Measurements from ENCODE around the gene CADPS2.

Gene CADPS2

DNA sequence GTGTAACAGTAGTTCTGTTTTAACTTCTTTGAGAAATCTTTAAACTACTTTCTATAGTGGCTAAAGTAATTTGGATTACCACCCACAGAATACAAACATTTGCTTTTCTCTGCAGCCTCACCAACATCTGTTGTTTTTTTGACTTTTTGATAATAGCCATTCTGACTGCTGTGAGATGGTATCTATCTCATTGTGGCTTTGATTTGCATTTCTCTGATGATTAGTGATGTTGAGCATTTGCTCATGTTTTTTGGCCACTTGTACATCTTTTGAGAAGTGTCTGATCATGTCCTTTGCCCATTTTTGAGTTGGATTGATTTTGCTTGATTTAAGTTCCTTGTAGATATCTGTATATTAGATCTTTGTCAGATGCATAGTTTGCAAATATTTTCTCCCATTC is 254.0 kb downstream of the CADPS2 start:
- ATAC-seq, result no peak
- TF ChIP-seq BACH2 (CRISPR knock-in tag; IDR thresholded peaks at IDR 0.05; ENCODE audit: borderline replicate concordance) (no peak), OSR1 (CRISPR knock-in tag; IDR thresholded peaks at IDR 0.05) (no peak), ISL1 (CRISPR knock-in tag; IDR thresholded peaks at IDR 0.05) (no peak), ZNF565 (CRISPR knock-in tag; conservative IDR thresholded peaks at IDR 0.05; ENCODE audit: low read depth) (no peak), ESRRG (CRISPR knock-in tag; IDR thresholded peaks at IDR 0.05) (no peak), SNAI2 (CRISPR knock-in tag; IDR thresholded peaks at IDR 0.05) (no peak), ZNF70 (CRISPR knock-in tag; IDR thresholded peaks at IDR 0.05) (no peak), TOX (CRISPR knock-in tag; IDR thresholded peaks at IDR 0.05; ENCODE audit: borderline replicate concordance) (no peak), RARB (CRISPR knock-in tag; IDR thresholded peaks at IDR 0.05) (no peak), ARNTL (CRISPR knock-in tag; IDR thresholded peaks at IDR 0.05; ENCODE audit: borderline replicate concordance, low read depth) (no peak)

- ATAC-seq, result no peak
- no peak for TF ChIP-seq ZNF70 (CRISPR knock-in tag; IDR thresholded peaks at IDR 0.05)
- TF ChIP-seq, protein P1, sequence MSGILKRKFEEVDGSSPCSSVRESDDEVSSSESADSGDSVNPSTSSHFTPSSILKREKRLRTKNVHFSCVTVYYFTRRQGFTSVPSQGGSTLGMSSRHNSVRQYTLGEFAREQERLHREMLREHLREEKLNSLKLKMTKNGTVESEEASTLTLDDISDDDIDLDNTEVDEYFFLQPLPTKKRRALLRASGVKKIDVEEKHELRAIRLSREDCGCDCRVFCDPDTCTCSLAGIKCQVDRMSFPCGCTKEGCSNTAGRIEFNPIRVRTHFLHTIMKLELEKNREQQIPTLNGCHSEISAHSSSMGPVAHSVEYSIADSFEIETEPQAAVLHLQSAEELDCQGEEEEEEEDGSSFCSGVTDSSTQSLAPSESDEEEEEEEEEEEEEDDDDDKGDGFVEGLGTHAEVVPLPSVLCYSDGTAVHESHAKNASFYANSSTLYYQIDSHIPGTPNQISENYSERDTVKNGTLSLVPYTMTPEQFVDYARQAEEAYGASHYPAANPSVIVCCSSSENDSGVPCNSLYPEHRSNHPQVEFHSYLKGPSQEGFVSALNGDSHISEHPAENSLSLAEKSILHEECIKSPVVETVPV (CRISPR knock-in tag; IDR thresholded peaks at IDR 0.05), result no peak
- no peak for TF ChIP-seq BACH2 (CRISPR knock-in tag; IDR thresholded peaks at IDR 0.05; ENCODE audit: borderline replicate concordance)
- TF ChIP-seq PATZ1 (CRISPR knock-in tag; IDR thresholded peaks at IDR 0.05; ENCODE audit: borderline replicate concordance), result no peak
- TF ChIP-seq PPARA (CRISPR knock-in tag; IDR thresholded peaks at IDR 0.05; ENCODE audit: borderline replicate concordance), result no peak
- TF ChIP-seq ZNF8 (CRISPR knock-in tag; IDR thresholded peaks at IDR 0.05), result no peak
- no peak for TF ChIP-seq ESRRG (CRISPR knock-in tag; IDR thresholded peaks at IDR 0.05)
- TF ChIP-seq TOX (CRISPR knock-in tag; IDR thresholded peaks at IDR 0.05; ENCODE audit: borderline replicate concordance), result no peak
- no peak for TF ChIP-seq OSR1 (CRISPR knock-in tag; IDR thresholded peaks at IDR 0.05)
- TF ChIP-seq ZFP30 (CRISPR knock-in tag; IDR thresholded peaks at IDR 0.05), result no peak
- TF ChIP-seq, protein P2, sequence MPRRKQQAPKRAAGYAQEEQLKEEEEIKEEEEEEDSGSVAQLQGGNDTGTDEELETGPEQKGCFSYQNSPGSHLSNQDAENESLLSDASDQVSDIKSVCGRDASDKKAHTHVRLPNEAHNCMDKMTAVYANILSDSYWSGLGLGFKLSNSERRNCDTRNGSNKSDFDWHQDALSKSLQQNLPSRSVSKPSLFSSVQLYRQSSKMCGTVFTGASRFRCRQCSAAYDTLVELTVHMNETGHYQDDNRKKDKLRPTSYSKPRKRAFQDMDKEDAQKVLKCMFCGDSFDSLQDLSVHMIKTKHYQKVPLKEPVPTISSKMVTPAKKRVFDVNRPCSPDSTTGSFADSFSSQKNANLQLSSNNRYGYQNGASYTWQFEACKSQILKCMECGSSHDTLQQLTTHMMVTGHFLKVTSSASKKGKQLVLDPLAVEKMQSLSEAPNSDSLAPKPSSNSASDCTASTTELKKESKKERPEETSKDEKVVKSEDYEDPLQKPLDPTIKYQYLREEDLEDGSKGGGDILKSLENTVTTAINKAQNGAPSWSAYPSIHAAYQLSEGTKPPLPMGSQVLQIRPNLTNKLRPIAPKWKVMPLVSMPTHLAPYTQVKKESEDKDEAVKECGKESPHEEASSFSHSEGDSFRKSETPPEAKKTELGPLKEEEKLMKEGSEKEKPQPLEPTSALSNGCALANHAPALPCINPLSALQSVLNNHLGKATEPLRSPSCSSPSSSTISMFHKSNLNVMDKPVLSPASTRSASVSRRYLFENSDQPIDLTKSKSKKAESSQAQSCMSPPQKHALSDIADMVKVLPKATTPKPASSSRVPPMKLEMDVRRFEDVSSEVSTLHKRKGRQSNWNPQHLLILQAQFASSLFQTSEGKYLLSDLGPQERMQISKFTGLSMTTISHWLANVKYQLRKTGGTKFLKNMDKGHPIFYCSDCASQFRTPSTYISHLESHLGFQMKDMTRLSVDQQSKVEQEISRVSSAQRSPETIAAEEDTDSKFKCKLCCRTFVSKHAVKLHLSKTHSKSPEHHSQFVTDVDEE (CRISPR knock-in tag; IDR thresholded peaks at IDR 0.05), result no peak
- no peak for TF ChIP-seq CREB5 (CRISPR knock-in tag; IDR thresholded peaks at IDR 0.05; ENCODE audit: low read depth)
- no peak for TF ChIP-seq TCF4 (CRISPR knock-in tag; IDR thresholded peaks at IDR 0.05; ENCODE audit: borderline replicate concordance)
- TF ChIP-seq ZFP3 (CRISPR knock-in tag; IDR thresholded peaks at IDR 0.05), result no peak
- no peak for TF ChIP-seq ARNTL (CRISPR knock-in tag; IDR thresholded peaks at IDR 0.05; ENCODE audit: borderline replicate concordance, low read depth)
- TF ChIP-seq, protein P3, sequence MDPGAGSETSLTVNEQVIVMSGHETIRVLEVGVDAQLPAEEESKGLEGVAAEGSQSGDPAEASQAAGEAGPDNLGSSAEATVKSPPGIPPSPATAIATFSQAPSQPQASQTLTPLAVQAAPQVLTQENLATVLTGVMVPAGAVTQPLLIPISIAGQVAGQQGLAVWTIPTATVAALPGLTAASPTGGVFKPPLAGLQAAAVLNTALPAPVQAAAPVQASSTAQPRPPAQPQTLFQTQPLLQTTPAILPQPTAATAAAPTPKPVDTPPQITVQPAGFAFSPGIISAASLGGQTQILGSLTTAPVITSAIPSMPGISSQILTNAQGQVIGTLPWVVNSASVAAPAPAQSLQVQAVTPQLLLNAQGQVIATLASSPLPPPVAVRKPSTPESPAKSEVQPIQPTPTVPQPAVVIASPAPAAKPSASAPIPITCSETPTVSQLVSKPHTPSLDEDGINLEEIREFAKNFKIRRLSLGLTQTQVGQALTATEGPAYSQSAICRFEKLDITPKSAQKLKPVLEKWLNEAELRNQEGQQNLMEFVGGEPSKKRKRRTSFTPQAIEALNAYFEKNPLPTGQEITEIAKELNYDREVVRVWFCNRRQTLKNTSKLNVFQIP (CRISPR knock-in tag; IDR thresholded peaks at IDR 0.05; ENCODE audit: borderline replicate concordance, low read depth), result no peak
Observed at GRCh38 chr7:122629412-122629953, 256.8 kb downstream of the CADPS2 start.

Measured in SK-N-SH treated with all-trans-retinoic acid at 6 μM for 48 hours (cell line).